GM21447 (cell line): Measurements from ENCODE around the gene RERG.

Experiments used
- ATAC-seq: cut with Tn5 transposase; IDR thresholded peaks from one replicate; pipeline ENCODE4 v1.9.1; 2021; ENCODE audit not compliant: unreplicated experiment

Gene RERG

DNA sequence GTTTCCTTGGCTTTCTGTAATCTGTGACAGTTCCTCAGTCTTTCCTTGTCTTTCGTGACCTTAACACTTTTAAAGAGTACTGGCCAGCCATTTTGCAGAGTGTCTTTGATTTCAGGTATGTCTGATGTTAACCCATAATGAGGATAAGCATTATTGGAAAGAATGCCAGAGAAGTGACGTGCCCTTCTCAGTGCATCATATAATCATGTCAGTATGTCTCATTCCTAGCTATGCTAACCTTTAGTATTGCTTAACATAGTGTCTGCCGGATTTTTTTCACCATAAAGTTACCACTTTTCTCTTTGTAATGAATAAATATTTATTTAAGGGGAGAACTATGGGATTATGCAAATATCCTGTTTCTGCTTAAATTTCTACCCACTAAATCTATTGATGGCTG is 28.5 kb downstream of the RERG start:
- ATAC-seq, result no peak

DNA sequence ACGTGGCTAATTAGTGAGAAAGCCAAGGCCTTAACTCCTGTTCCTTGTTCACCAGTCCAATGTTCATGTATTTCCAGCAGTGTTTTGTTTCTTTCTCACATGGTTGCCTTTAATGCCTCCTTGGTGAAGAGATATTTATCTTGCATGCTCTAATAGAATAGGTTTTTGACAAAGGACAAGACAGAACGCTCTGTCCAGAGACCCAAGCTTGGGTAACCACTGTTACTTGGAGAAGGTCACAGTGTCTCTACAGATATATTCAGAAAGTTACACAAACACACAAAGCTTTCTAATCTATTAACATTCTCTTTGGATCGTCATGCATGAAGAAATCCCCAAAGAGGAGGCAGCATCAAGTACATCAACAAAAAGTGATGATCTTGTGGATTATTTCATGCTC is 33.1 kb downstream of the RERG start:
- no peak for ATAC-seq

DNA sequence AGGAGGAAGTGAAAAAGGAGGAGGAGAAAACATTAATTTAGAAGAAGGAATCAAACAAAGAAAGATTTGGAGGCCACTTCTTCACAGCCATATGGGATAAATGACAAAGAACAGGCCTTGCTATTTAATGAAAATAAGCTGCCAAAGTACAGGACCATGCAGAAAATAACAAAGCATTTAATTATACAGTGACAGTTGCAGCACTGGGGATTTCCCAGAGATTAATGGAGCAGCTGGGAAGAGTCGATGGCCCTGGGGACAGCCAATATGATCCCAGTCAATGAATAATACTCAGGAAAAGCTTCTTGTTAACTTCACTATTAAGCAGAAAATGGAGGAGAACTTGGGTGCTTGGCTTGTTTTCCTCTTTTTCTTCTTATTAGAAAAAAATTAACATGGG is 34.6 kb downstream of the RERG start:
- ATAC-seq, result no peak

DNA sequence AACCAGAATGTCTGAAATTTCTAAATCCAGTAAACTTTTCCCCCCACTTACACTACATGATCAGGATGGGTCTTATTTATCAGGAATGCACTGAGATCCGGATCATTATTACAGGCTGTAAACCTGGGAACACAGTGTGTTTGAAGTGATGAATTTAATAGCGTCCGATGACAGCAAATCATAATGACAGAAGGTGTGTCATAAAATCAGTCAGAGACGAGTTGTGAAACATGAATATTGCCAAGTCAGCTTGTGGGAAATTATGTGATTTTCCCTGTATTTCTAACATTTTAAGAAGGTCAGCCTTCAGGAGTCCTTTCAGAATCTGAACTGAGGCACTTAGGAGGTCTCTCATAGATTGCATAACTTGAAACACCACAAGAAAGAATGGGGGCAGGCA is 36.7 kb downstream of the RERG start:
- no peak for ATAC-seq

DNA sequence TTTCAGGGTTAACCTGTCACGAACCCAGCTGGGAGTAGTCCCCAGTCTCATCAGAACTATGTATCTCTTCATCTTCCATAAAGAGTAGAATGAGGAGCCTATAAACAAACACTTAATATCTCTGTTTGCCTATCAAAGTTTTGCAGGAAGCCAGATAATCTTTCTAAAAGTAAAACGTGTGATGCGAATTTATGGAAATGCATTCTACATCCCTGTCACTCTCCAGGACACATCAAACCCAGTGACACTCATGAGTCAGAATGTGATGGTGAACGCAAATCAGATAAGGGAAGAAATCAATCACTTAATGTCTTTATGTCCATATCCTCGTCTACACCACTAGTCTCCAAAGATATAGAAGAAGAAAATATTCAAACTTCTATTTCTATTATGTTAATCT is 37.4 kb downstream of the RERG start:
- no peak for ATAC-seq

DNA sequence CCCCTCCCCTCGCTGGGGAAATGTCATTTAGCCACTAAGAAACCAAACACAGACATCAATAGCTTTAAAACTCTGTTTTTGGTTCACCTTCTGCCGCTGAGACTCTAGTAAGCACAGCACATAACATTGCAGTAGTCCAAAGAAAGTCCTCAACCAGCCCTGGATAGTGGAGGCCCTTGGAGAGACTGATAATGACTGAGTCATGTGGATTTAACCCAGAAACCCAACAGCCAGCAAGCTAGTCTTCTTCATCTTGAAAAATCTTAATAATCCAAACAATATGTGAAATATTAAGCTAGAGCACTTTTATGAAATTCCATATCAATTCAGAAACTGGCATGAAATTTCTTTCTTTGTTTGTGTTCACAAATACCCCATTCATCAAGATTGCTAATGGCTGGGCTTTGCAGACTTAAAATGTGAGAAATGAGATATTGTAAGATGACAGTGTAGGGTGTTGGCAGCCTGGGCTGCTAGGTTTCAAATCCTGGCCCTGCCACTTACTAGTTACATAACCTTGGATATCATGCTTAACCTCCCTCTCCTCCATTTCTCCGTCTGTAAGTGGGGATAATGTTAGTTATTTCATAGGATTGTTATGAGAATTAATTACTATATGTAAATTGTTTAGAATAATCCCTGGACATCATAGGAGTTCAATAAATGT is 40.1 kb downstream of the RERG start:
- ATAC-seq, result no peak

DNA sequence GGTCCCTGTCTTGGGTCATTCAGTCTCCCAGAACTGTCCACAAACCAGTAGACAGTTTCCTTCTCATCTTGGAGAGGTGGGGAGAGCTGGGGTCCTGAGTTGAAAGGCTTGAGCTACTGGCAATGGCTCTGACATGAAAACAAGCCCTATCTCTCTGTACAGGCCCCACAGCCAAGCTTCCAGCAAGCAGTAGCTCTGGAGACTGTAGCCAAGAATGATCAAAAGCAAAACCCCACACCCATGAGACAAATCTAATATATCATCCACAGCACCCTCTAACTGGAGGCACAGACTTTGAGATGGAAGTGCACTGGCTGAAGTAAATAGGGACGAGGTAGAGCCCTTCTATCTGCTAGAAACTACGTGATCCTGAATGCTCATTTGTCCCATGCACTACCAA is 40.9 kb downstream of the RERG start:
- ATAC-seq, result no peak

DNA sequence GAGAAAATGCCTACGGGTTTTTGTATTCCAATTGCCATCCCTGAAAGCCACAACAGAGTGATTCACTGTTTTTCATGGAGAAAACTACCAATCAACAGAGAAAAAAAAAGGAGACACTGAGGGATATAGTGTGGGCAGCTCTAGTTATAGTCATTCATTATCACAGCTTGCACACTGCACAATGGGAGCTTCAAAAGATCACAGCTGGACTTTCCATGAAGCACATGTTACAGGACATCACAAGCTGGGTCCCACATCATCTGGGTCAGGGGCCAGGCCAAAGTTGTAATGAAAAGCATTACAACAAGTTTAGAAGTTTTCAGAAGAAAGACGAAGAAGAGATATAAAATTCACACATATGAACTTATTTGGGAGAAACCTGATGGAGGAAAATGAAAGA is 41.5 kb downstream of the RERG start:
- no peak for ATAC-seq

DNA sequence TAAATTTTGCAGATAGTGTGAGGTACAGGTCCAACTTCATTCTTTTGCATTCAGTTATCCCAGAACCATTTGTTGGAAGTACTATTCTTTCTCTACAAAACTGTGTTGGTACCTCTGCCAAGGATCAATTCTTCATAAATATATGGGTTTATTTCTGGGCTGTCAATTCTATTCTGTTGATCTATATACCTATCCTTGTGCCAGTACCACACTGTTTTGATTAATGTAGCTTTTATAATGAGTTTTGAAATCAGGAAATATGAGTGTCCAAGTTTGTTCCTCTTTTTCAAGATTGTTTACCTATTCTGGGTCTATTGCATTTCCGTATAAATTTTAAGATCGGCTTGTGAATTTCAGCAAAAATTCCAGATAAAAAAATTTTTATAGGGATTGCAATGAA is 48.1 kb downstream of the RERG start:
- no peak for ATAC-seq

DNA sequence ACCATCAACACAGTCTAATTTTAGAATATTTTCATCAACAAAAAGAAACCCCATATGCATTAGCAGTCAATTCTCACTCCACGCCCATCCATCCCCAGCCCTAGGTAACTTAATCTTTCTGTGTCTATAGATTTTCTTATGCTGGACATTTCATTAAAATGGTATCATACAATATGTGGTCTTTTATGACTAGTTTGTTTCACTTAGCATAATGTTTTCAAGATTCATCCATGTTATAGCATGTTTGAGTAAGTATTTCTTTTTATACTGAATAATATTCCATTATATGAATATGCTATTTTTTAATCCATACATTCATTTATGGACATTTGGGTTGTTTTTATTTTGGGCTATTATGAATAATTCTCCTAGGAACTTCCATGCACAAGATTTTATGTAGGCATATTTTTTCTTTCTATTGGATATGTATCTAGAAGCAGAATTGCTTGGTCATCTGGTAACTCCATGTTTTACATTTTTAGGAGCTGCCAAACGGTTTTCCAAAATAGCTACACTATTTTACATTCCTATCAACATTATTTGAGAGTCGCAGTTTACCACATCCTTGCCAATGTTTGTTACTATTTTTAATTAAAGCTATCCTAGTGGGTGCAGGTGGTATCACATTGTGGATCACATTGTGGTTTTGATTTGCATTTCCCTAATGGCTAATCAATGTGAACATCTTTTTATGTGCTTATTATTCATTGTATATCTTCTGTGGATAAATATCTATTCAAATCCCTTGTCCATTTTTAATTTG is 49.0 kb downstream of the RERG start:
- no peak for ATAC-seq

DNA sequence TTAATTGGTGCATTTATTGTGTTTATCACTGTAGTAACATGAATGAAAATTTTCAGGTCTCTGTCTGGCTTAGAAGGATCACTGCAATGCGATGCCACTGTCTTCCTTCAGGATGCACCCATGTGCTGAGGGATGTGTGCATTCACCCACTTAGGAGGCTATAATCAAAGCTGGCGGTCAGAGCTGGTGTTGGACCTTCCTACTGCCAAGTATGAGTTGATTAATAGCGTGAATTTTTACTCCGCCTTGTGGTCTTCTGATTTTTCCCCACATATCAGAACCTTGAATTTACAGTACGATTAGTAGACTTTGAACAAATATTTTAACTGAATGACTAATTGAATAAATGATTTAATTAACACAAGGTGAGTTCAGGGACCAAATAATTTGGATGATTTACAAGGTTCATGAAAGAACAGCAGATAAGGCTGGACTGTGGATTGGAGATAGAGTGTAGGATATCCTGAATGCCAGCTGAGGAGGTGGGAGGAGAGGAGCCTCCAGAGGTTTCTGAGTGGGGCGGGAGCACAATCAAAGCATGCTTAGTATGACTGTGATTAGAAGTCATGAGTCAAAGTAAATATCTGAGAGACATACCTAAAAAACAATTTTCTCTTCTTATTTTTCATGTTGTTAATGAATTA is 50.1 kb downstream of the RERG start:
- ATAC-seq, result no peak

DNA sequence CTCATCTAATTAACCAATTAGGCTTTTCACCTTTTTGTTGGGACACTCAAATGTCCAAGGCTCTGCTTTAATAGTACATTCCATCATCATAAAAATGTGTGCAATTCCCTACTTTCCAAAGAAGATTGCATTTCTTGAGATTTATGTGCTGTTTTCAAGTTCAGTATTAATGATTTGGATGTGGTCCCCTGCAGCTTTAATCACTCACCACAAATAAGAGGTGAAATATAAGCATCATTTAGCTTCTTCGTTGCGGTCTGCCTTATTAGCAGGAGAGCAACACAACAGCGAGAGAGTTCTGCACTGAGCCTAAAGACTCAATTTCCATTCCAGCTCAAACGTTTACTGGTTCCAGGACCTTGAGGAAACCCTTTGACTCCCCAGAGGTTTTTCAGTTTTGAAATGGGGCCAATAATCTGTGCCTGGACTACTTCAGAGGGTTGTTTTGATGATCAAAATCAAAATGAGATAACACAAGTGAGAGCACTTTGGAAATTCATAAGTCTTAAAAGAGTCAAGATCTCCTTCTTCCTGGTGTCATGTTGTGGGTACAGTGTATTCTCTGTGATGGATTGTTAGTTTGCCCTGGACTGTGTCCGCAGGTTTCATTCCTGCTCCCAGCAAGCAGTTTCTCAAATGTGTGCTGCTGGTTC is 53.1 kb downstream of the RERG start:
- ATAC-seq, result no peak

DNA sequence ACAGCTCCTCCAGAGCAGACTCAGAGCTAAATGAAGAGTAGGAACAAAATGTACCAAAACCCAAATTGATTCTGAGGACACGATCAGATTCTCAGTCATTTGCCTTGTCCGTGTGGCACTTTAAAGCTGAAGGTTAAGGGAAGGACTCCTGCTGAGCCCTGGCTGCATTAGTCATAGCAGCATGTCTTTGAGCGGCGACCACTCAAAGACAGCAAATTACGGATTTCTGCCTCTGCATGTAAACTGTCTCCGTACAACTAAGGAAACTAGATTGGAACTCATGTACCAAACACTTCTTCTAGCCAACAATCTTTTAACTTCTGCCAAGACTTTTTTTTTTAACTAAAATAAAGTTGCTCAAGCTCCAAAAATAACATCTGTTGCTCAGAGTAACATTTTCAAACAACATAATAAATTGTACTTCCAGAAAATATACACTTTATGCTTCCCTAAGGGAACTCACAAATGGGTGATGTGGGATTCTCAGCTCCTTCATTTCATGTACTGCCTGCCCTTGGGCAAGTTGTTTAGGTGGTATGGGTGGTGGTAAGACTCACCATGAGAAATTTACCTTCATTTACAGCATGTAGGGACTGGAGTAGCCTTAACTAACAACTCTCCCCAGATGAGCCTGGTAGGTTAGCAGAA is 56.1 kb downstream of the RERG start:
- ATAC-seq, result no peak

DNA sequence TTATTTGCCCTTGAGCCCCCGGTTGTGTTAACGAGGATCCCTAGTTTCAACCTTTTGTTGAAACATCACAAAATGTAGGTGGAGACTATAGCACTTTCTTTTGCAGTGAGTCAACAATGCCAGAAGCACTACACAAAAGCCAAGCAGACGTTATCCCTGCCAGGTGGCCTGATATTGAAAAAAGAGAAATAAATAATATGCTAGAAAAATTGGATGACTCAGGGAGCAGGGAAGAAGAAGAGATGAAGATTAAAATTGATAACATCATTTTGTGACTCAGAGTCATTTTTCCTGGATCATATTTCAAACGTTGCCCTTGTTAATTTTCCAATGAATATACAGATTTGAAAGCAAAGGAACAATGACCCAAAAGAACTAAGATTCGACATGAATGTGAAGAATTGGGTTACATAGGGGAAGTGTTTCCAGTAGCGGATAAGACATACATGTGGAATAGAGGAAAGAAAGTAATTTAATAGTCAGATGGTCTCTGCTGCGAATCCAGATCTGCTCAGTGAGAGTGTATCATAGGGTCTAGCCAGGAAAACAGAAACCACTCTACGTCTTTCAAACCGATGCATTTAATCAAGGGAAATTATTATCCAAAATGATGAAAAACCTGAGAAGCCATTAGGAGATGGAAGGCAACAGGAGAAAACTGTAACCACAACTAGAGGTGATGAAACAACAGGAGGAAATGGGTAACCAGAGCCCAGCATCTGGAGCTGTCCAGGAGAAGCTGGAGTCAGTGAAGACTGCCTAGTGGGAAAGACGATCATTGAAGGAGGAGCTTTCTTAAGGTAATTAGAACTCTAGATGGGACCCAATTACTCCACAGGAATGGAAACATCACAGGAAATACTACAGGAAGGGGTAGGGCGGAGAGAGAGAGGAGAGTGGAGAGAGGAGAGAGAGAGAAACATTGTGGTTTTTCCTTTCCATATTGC is 57.9 kb downstream of the RERG start:
- no peak for ATAC-seq

DNA sequence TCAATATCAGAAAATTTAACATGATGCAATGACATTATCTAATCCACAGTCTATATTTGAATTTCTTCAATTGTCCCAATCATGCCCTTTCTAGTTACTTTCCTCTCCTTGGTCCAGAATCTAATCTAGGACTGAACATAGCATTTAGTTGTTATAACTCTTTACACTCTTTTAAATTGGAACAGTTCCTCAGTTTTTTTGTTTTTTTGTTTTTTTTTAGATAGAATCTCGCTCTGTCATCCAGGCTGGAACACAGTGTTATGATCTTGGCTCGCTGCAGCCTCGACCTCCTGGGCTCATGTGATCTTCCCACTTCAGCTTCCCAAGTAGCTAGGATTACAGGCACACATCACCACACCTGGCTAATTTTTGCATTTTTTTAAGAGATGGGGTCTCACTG is 63.1 kb downstream of the RERG start:
- no peak for ATAC-seq

DNA sequence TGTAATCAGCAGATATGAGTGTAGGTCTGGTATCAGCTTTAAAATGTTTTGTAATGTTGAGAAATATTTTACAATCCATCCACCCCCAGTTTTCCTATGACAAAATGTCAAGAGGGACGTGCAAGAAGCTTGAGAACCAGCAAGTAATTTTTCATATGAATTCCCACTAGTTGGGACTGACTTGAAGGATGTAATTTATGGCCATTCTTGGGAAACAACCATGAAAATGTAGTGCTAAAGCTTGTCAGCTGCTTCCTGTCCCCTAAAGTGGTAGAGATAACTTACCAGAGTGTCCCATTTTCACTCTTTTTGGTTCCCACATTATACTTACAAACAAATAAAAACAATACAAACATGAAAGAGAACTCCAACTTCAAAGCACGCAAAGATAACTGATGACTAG is 63.9 kb downstream of the RERG start:
- ATAC-seq, result no peak

DNA sequence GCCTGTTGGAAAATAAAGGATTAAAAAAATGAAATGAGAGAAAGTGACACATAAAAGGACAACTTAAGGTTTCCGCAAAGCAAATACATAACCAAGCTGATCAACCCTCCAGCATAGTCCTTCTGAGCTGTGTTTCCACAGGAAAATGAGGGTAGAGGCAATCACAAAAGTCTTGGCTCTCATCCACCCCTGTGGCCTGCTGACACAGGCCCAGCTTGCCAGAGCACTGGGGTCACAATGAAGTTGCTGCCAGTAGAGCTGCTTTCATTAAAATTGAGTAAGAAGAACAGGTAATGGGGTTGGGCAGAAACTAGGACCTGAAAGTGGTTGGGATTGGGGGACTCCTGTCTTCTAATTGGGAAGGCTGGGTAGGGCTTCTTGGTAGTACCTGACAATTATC is 65.9 kb downstream of the RERG start:
- ATAC-seq, result no peak

DNA sequence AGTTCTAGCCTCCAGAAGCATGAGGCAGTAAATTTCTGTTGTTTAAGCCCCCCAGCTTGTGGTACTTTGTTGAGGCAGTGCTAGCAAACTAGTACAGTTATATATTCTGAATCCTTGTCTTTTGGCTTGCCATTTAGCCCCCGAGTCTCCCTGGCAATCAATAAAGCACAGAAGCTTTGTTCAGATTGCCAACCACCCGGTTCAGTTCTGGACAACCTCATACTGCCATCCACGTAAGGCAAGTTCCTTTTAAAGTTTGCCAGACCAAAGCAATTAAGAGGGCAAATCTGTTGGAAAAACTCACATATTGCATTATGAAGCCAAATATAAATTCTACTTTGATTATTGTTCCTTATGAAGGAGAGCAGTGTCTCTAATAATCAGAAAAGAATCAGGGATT is 67.1 kb downstream of the RERG start:
- no peak for ATAC-seq

DNA sequence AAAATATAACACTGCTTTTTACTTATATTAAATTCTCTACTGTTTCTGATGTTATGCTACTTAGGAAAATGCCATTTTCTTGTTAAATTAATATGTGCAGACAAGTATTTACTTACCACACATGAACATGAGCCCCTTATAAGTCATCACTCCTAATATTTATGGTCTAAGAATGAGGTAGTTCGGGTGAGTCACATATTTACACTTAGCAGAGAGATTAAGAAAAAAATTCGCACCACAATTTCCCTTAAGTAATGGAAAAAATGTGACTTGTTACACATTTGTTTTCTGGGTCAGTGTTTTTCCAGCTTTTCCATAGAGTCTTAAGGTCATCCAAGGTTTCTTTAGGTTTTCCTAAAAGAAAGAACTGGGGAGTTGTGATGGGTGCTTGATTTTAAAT is 68.3 kb downstream of the RERG start:
- ATAC-seq, result no peak

DNA sequence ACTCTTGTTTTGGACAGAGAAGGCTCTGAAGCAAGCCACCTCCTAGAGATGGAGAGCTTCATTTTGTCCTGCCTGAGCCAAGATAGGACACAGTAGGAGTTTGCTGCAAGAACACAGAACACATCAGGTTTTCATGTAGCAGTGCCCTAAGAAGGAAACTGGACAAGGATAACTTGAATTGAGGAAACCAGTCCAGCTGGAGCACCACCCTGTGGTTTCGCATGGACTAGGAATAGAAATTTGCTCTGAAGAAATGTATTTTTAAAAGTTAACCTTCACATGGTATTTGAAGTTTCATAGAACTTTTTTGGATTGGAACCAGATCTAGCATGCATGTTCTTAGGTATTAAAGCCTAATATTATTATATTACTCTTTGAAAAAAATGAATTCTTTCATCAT is 68.8 kb downstream of the RERG start:
- no peak for ATAC-seq
